HG03432 (cell line): Measurements from ENCODE around the gene TFAP2A.

Experiments
- ATAC-seq: cut with Tn5 transposase; IDR thresholded peaks from one replicate; pipeline ENCODE4 v1.9.1; 2021; ENCODE audit warnings: mild to moderate bottlenecking, moderate library complexity; ENCODE audit not compliant: unreplicated experiment

Gene TFAP2A

GRCh38 chr6:10413262-10413849, 1.5 kb downstream of the TFAP2A start:
- peak; percentile 23 for ATAC-seq

- peak; percentile 33 for ATAC-seq
Measured at GRCh38 chr6:10412461-10413261, 2.2 kb downstream of the TFAP2A start.

- ATAC-seq = peak; percentile 58
Measured at GRCh38 chr6:10411971-10412460, 2.9 kb downstream of the TFAP2A start.

- ATAC-seq = peak; percentile 5
Measured at GRCh38 chr6:10411131-10411970, 3.5 kb downstream of the TFAP2A start.

GRCh38 chr6:10410207-10411050, 4.4 kb downstream of the TFAP2A start:
- ATAC-seq = no peak

- no peak for ATAC-seq
Measured at GRCh38 chr6:10409731-10410206, 5.1 kb downstream of the TFAP2A start.

GRCh38 chr6:10409233-10409721, 5.6 kb downstream of the TFAP2A start:
- no peak for ATAC-seq

- no peak for ATAC-seq
Measured at GRCh38 chr6:10408457-10408856, 6.4 kb downstream of the TFAP2A start.

- ATAC-seq = no peak
Measured at GRCh38 chr6:10407674-10408054, 7.2 kb downstream of the TFAP2A start.

- no peak for ATAC-seq
Measured at GRCh38 chr6:10407018-10407673, 7.7 kb downstream of the TFAP2A start.

GRCh38 chr6:10406556-10406955, 8.3 kb downstream of the TFAP2A start:
- ATAC-seq = no peak

- no peak for ATAC-seq
Measured at GRCh38 chr6:10405513-10405900, 9.4 kb downstream of the TFAP2A start.

- peak; percentile 1 for ATAC-seq
Measured at GRCh38 chr6:10404799-10405512, 9.9 kb downstream of the TFAP2A start.

GRCh38 chr6:10404107-10404798, 10.6 kb downstream of the TFAP2A start:
- ATAC-seq = peak; percentile 95

GRCh38 chr6:10403385-10404106, 11.3 kb downstream of the TFAP2A start:
- peak; percentile 27 for ATAC-seq

GRCh38 chr6:10402648-10403311, 12.1 kb downstream of the TFAP2A start:
- ATAC-seq = no peak

GRCh38 chr6:10401632-10402223, 13.1 kb downstream of the TFAP2A start:
- no peak for ATAC-seq
